Stimulated activated CD4-positive, alpha-beta T cell treated with anti-CD3 and anti-CD28 coated beads, Interleukin-15, amount 100 ng/mL, for 48 hours (primary cell): Measurements from ENCODE around the gene BAX.
A peak's percentile ranks its signal among the peaks of the same experiment; 100 is the strongest.

Experiments
- DNase-seq, 2 donors: peaks; one replicate each; pipeline ENCODE4 v3.0.0-alpha.2; 2020; ENCODE audit warnings: low read depth in 2 of 2

BAX gene

GRCh38 chr19:48985711-48986110 lies 31.0 kb downstream of the BAX start:
- no peak for DNase-seq

GRCh38 chr19:48986211-48986610 lies 31.5 kb downstream of the BAX start:
- DNase-seq = no peak

- DNase-seq = no peak
These were observed 32.6 kb downstream of the BAX start for GRCh38 chr19:48987323-48987722.

- DNase-seq = no peak
These were observed 33.6 kb downstream of the BAX start for GRCh38 chr19:48988286-48988685.

DNA sequence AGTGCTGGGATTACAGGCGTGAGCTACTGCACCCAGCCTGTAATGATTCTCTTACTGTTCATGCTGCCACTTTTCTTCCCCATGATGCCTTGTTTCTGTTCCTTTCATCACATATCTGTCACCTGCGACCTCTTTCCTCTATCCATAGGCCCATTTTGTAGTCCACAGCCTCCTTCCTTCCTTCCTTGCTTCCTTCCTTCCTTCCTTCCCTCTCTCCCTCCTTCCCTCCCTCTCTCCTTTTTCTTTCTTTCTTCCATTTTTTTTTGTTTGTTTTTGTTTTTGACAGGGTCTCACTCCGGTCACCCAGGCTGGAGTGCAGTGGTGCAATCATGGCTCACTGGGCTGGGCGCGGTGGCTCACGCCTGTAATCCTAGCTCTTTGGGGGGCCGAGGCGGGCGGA lies 34.2 kb downstream of the BAX start:
- no peak for DNase-seq

GRCh38 chr19:48989701-48990291 lies 35.1 kb downstream of the BAX start:
- DNase-seq = no peak

DNA sequence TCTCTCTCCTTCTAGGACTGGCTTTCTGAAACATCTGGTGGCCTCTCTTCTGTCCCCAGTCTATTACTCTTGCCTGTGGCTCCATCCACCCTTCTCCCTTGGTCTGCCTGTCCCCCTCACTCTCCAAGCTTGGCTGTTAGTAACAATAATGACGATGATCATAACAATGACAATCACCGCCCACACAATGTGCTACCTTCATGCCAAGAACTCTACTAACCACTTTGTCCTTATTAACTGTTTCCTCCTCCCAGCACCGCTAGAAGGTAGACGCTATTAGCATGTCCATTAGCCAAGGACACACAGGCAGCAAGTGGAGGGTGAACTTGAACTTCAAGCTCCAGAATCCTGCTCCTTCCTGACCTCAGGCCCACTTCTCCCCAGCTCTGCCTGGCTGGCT lies 35.7 kb downstream of the BAX start:
- no peak for DNase-seq

- DNase-seq = no peak
These were observed 36.4 kb downstream of the BAX start for GRCh38 chr19:48991011-48991609.

DNA sequence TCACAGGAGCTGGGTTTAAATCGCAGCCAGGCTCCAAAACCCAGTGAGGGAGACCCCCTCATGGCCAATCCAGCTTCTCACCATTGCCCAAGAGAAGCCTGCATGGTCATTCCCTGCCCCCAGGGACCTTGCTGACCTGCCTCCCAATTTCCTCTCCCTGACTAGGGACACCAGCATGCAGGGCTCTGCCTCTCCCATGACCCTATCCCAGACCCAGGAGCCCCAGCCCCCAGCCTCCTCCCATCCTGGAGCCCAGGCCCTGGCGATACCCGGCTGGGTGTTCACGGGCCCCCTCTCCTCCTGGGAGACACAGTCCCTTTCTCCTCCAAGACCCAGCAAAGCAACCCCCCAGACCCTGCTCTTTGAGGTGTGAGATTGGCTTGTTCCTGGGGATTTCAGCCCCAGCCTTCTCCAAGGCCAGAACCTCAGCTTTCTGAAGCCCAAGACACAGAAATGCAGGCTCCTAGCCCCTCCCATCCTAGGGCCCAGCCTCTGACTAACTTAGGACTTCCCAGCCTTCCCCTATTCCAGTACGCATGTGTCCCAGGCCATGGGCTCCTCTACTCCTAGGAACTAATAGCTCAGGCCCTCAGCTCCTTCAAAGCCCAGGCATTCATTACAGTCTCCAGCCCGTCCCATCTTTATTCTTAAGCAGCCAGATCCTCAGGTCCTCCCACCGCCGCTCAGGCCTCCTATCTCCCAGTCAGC lies 37.4 kb downstream of the BAX start:
- DNase-seq = no peak

DNA sequence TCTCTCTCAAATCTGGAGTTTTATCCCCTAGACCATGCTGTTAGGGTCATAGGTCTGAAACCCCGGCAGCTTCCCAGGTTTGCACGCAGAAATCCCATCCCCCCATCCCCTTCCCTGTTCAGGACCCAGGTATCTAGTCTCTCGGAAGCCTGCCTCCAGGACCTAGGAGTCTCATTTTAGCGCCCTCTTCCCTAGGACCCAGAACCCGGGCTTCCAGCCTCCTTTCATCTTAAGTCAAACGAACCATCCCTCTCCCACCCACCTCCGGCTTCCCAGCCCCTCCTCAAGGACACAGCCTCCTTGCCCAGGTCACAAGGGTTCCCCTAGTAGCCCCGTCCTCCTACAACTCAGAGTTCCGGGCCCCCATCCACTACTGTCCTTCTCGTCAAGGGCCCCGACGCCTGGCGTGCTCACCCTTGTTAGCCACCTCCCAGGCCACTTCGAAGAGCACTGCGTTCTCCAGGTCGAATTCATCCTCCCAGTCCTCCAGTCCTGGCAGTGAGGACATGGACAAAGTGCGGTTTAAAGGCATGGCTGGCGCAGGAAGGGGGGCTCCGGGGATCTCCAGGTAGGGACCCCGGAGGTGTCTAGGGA lies 38.0 kb downstream of the BAX start:
- no peak for DNase-seq

- peak; percentile 99 to 100 for DNase-seq
These were observed 38.7 kb downstream of the BAX start, which contains the start of the genes GYS1 and RUVBL2 for GRCh38 chr19:48993175-48994034. TSS of gene GYS1 (minus strand) at chr19:48993309. CDS start at chr19:48993112, 197 bp downstream. TSS of gene RUVBL2 (plus strand) at chr19:48993887. CDS start at chr19:48993912, 25 bp downstream.

GRCh38 chr19:48994035-48994386 lies 39.3 kb downstream of the BAX start:
- no peak for DNase-seq

GRCh38 chr19:48997972-48998371 lies 43.3 kb downstream of the BAX start:
- peak in 1 of 2 donors; percentile 52 for DNase-seq

DNA sequence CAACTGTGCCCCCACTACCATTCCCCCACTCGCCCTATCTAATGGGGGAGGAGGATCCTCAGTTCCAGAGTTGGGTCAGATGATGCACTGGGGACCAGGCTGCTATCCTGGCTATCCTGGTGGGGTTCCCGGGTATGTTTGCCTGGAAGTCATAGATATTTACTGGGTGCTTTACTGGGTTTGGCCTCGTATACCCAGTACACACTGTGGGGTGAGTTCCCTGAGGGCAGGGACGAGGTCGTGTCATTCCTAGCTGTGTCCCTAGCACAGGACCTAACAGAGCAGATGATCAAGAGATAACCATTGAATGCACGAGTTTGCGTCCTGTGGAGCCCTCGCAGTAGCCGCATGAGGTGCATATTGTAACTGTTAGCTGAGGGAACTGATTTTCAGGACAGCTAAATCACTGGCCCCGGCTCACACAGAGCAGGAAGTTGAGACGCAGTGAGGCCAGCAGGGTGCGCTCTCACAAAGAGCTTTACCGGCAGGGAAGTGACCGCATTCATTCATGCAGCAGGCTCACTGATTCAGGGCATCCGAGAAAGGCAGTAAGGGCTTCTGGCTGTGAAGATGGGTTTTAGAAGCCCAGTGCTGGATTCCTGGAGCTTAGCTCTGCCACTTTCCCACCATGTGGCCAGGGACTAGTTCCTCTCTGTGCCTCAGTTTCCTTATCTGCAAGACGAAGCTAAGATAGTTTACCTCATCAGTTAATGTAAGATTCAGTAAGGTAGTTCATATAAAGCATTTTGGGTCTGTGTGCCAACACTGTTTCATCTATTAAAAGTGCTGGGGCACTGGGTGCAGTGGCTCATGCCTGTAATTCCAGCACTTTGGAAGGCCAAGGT lies 45.0 kb downstream of the BAX start:
- DNase-seq = peak in 1 of 2 donors; percentile 72

DNA sequence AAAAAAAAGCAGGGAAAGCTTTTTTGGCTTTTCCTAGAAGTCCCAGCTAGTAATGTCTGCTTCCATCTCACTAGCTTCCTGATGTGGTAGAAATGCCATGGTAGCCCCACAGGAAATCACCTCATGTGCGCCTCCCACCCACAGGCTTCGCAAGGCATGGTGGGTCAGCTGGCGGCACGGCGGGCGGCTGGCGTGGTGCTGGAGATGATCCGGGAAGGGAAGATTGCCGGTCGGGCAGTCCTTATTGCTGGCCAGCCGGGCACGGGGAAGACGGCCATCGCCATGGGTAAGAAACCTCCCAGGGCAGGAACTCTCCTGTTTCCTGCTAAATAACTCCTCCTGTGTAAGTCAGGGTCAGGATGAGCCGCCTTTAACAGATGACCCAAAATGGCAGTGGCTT lies 49.5 kb downstream of the BAX start:
- no peak for DNase-seq

DNA sequence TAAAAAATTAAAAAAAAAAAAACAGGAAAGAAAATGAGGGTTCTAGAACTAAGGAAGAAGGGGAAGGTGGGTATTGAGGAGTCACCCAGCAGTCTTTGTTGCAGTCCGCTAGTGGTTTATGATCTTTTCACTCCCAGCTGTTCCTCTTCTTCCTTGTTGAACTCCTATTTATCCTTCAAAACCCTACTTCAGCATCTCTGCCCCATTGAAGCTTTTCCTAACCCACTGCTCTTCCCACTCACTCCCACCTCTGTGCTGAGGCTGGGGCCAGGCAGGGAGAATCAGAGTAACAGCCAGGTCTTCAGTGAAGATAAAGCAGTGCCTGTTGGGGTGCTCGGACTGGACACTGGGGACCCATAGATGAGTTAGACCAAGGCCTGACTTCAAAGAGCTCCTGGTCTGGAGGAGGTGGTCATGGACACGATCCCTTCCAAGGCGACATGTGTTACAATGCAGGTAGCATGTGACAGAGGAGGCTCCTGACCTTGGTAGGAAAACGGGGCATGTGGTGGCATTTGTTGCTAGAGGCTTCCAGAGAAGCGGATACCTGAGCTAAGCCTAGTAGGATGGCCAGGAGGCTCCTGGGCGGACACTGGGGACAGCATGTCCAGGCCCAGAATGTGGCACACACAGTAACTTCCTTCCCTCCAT lies 50.4 kb downstream of the BAX start:
- no peak for DNase-seq

GRCh38 chr19:49006905-49007304 lies 52.2 kb downstream of the BAX start:
- DNase-seq = no peak

DNA sequence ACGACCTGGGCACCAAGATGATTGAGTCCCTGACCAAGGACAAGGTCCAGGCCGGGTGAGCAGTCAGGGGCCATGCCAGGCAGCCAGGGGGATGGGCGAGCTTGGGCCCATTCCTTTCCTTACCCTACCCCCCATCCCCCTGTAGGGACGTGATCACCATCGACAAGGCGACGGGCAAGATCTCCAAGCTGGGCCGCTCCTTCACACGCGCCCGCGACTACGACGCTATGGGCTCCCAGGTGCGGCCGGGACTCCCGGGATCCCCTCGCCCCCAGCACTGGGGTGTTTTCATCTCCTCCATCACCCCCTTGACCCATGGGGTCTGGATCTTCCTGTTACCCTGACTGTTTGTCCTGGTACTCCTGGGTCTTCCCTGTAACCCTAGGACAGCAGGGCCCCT lies 55.2 kb downstream of the BAX start:
- DNase-seq = no peak

DNA sequence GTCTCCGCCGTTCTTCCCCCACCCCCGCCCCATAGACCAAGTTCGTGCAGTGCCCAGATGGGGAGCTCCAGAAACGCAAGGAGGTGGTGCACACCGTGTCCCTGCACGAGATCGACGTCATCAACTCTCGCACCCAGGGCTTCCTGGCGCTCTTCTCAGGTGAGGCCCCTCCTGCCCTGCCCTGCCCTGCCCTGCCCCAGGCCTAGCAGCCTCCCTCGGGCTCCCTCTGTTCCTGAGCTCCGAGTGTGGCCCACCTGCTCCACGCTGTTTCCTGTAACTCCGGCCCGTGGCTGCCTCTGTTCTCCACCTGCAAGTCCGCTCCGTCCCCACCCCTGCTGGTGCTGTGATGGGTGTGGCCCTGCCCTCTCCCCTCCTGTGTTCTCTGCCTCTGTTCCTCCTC lies 55.8 kb downstream of the BAX start:
- DNase-seq = no peak

DNA sequence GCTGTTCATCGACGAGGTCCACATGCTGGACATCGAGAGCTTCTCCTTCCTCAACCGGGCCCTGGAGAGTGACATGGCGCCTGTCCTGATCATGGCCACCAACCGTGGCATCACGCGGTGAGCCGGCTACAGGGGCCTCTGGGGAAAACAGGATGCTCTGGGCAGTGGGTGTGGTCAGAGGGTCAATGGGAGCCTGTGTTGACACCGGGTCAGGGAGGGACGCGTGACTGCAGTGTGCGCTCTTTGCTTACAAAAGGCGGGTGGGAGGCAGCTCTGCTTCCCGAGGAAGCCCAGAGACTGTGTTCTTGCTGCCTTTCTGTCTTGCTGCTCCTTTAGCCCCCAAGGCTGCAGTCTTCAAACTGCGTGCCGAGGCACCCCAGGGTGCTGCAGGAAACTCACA lies 56.5 kb downstream of the BAX start:
- no peak for DNase-seq
